Right ventricle myocardium superior (tissue), 1 donor: Measurements from ENCODE around the gene FABP3. TPM values are rescaled to one million over a fixed set of nuclear protein-coding genes. Genes with fewer than 3 reads are reported as not detected.

Experiments
- ATAC-seq: fragments of 200-7000 bp; cut with Tn5 transposase; one replicate; pipeline ENCODE4 v1.9.1; 2020; ENCODE audit warnings: mild to moderate bottlenecking; ENCODE audit not compliant: poor library complexity
- DNase-seq: peaks from one replicate; pipeline ENCODE4 v3.0.0-alpha.2; 2020
- intact Hi-C: fragments of 100-400 bp; cut with DNase I; formaldehyde crosslinking; loops from one replicate; pipeline ENCODE4 v1.11.2; 2022
- long read RNA-seq: library from polyadenylated mRNA; unstranded; transcript quantifications from one replicate; pipeline ENCODE4 v2.0.0, GENCODE V29; 2021
- total RNA-seq: library from RNA; stranded (reverse); fragmentation: NEBNext Ultra II Directional; extraction: Animal tissue kit (Norgen Biotek cat#: 25700); gene quantifications from one replicate; pipeline ENCODE4 v1.2.1, GENCODE V29; 2021
- donor health status: DM: no; HTN: yes; CAD: no; lungs with severe emphysema.

The FABP3 gene
- 4,881 TPM for total RNA-seq
- long read RNA-seq, transcript FABP3-203 (3 exons, 535 nt): minor isoform, 11 of 3,861 reads
- long read RNA-seq, transcript FABP3-201 (4 exons, 725 nt): major isoform, 3,214 of 3,861 reads
- long read RNA-seq, transcript FABP3-204 (5 exons, 693 nt): minor isoform, 25 of 3,861 reads
- long read RNA-seq, partial matches to known transcripts: 389 of 3,861 reads
- long read RNA-seq, other reads (novel, unspliced or antisense): 222 of 3,861 reads

DNA sequence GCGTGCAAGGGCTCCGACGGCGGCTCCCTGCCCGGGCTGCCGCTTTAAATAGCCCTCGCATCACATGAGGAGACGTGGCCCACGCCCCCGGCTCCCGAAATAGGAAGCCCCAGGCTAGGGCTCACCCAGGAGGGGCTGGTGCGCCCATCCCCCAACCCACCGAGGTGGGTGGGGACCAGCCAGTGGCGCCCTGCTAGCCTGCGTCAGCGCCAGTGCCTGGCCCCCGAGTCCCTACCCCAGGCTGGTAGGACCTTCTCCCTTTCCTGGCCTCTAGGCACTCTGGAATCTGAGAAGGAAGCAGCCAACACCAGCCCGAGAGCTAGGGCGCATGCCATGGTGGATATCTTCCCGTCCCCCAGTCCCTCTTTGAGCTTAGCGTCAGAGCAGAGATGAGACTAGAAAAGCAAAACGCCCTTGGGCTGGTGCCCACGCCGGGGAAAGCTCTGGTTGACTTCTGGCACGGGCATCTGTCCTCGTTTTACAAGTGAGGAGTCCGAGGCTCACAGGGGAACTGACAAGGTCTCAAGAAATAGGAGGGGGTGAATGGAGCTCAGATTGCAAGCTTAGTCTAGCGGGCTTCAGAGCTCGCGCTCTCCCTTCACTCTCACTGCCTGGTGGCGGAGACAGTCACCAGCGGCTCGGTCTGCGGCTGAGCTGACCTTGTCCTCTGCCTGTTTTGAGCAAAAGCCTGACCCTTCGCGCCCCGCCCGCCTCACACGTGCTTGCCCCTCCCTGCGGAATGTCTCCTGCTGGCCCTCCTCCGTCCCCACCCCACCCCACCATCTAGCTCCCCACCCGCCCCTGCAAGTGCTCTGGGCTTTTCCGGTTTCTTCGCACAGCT, at the start of gene FABP3:
Gene FABP3 (minus strand): TSS at position 21 of the 841 bp plus-strand sequence. CDS start 62 bp downstream, outside the sequence.
- intact Hi-C loops: no loop called here
- DNase-seq: peak; percentile 91
- peak; percentile 76 for ATAC-seq

DNA sequence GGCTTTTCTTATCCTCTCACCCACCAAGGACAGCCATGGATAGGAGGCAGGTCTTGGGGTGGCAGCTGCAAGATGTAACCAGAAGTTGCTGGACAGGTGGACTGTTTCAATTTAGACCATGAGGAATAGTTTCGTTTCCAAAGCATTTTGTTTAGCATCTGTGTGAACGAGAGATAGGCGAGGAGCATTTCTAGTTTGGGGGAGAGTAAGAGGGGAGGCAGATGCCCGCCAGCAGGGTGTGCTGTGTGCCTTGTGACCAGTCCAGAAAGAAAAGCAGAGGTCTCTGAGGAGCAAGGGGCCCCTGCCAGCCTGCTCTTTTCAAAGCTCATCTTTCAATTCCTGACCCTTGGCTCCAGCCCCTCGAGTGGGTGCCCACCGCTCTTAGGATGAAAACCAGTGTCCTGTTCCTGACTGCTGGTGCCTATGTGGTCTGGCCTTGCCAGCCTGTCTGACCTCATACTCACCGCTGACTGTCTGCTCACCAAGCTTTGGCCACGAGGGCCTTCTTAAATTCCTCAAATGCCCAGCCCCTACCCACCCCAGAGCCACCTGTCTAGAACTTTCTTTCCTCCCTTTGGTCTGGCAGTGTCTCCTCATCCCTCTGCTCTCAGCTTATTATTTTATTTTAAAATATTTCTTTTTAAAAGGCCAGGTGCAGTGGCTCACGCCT, 48.6 kb upstream of the FABP3 start:
- no peak for DNase-seq
- intact Hi-C loops: loop anchor here (2.0 kb wide), 1 partner anchor 237 kb away; no protein-coding TSS in a partner anchor
- no peak for ATAC-seq

- intact Hi-C loops: no loop called here
- ATAC-seq: no peak
- DNase-seq: no peak
These were observed 47.8 kb upstream of the FABP3 start for GRCh38 chr1:31420716-31421115.

- no peak for ATAC-seq
- intact Hi-C loops: loop anchor here (10.0 kb wide), 1 partner anchor 74 kb away; no protein-coding TSS in a partner anchor
These were observed 45.9 kb upstream of the FABP3 start for GRCh38 chr1:31418626-31419323.

DNA sequence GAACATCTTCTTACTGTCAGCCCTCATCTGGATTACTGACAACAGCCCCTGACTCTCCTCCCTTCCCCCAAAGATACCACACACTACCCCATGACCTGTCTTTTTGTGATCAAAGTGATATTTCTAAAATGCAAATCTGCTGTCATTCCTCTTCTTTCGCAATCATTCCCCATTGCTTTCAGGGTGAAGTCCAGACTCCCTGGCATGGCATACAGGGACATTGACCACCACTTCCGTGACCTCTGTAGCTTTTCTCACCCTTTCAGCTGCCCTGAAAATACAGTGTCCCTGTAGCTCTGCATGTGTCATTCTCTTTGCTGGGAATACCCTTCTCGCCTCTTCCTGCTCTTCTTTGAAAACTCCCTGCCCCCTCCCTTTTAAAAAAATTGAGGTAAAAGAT, 44.3 kb upstream of the FABP3 start:
- intact Hi-C loops: loop anchor here (10.0 kb wide), 1 partner anchor 72 kb away; no protein-coding TSS in a partner anchor
- ATAC-seq: no peak
- no peak for DNase-seq

More at GRCh38 chr1:31418626-31419323, 45.9 kb upstream of the FABP3 start:
- DNase-seq: no peak

DNA sequence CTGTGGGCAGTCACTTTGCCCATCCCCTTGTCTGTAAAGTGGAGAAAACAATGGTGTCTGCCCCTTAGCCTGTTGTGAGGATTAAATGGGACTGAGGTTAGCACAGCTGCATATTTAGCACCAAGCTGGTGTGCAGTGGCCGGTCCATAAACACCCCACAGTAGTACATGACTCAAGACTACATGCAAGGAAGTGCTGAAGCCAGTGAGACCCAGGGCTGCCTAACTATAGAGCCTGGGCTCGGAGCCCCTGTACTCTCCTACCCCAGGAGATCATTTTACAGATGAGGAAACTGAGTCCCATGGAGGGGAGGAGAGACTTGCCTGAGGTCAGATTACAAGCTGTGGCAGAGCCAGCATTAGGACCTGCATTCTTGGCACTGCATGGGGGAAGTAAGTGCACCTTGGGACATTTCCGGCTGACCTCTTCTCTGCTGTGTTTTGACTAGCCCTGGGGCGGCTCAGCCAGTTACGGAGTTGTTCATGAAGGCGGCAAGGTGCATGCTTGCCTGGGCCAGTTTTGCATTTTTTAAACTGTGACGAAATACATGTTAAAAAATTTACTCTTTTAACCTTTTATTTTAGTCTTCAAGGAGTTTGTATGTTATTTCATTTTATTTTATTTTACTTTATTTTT, 43.3 kb upstream of the FABP3 start:
- no peak for ATAC-seq
- DNase-seq: no peak
- intact Hi-C loops: loop anchor here (10.0 kb wide), 1 partner anchor 71 kb away; no protein-coding TSS in a partner anchor

GRCh38 chr1:31415658-31416057, 42.8 kb upstream of the FABP3 start:
- ATAC-seq (no peak), DNase-seq (no peak)
- intact Hi-C loops: loop anchor here (10.0 kb wide), 1 partner anchor 71 kb away; no protein-coding TSS in a partner anchor

GRCh38 chr1:31414980-31415370, 42.1 kb upstream of the FABP3 start:
- intact Hi-C loops: loop anchor here (10.0 kb wide), 1 partner anchor 70 kb away; no protein-coding TSS in a partner anchor
- no peak for DNase-seq

DNA sequence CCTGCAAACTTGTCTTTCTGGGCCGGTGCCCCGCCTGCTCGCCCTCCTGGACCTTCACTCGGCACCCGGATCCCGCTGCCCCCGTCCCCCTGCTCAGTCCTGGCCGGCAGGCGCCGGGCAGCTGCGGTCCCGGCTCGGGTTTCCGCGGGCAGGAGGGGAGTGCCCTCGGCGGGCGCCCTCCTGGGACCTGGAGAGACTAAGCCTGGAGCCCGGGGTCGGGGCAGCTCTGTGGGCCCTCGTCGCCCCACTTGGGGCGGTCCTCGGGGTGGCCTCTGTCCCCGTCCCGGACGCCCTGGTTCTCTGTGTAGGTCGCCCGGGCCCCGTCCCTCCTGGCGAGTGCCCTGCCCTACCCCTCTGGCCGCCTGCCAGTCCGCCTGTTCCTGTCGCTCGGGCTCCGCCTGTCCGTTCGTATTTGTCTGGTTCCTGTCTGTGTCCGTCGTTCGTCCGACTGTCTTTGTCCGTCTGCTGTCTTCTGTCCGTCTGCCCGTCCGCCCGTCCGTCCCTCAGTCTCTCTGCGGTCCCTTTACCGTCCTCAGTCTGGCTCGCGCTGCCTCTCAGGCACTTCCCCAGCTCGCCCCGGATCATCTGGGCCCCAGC, 40.6 kb upstream of the FABP3 start:
- DNase-seq: peak; percentile 88
- intact Hi-C loops: loop anchor here (10.0 kb wide), 1 partner anchor 69 kb away; no protein-coding TSS in a partner anchor
- peak; percentile 92 for ATAC-seq

More at GRCh38 chr1:31414980-31415370, 42.1 kb upstream of the FABP3 start:
- no peak for ATAC-seq

- ATAC-seq (peak; percentile 74), DNase-seq (peak; percentile 42)
- intact Hi-C loops: loop anchor here (10.0 kb wide), 1 partner anchor 68 kb away; no protein-coding TSS in a partner anchor
These were observed 40.0 kb upstream of the FABP3 start, which contains the start of gene SERINC2 for GRCh38 chr1:31412732-31413404. Gene SERINC2 (plus strand): TSS chr1:31413213. CDS start chr1:31413266, 53 bp downstream.

- no peak for ATAC-seq
- no peak for DNase-seq
- intact Hi-C loops: loop anchor here (10.0 kb wide), 1 partner anchor 67 kb away; no protein-coding TSS in a partner anchor
These were observed 39.3 kb upstream of the FABP3 start for GRCh38 chr1:31412205-31412604.

- DNase-seq (no peak), ATAC-seq (no peak)
- intact Hi-C loops: loop anchor here (10.0 kb wide), 1 partner anchor 66 kb away; no protein-coding TSS in a partner anchor
These were observed 38.0 kb upstream of the FABP3 start for GRCh38 chr1:31410871-31411270.

- no peak for DNase-seq
- no peak for ATAC-seq
- intact Hi-C loops: loop anchor here (10.0 kb wide), 1 partner anchor 65 kb away; no protein-coding TSS in a partner anchor
These were observed 37.3 kb upstream of the FABP3 start for GRCh38 chr1:31409946-31410858.

DNA sequence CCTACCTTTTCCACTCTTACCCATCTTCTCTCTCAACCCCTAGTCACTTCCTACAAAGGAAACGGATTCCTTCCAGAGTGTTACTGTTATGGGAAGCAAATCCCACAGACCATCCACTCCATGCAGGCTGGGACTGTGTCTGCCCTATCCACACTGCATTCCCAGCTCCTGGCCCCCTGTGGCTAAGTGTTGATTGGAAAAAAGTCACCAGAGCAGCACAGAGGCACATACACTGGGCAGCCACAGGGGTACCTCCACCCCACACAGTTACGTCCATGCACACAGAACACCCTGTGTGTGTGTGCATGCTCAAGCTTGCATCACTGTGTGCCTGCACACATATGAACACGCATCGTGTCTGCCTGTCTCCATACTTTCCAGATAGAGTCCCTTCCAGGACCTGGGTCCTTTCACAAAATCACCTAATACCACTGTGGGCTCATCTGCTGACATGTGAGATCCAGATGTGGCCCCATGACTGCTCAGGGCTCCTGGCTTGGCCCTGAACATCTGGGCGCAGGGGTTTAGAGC, 36.0 kb upstream of the FABP3 start:
- DNase-seq: no peak
- intact Hi-C loops: no loop called here
- ATAC-seq: no peak

DNA sequence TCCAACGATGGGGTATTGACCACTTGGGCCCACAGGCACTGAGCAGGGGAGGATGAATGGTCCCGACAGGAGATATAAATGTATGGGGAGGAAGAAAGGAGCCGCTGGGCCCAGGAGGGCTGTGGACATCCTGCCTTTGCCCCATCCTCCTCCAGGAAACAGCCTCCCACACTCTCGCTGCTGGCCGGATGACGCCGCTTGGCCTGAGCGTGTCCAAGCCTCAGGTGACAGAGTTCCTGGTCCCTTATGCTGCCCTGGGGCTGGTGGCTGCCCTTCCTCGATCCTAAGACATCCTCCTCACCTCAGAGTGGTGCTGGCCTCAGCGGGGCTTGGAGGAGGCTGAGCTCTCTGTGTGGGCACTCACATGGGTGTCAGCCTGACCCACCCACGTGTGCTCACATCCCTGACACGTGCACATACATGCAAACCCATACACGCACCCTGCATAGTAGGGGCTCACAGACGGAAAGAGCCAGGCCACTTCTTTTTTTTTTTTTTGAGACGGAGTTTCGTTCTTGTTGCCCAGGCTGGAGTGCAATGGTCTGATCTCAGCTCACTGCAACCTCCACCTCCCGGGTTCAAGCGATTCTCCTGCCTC, 34.3 kb upstream of the FABP3 start:
- DNase-seq: no peak
- intact Hi-C loops: no loop called here
- ATAC-seq: no peak
